ENCODE results near the gene JUNB.
A peak's percentile ranks its signal among the peaks of the same experiment; 100 is the strongest.

JUNB gene

DNA sequence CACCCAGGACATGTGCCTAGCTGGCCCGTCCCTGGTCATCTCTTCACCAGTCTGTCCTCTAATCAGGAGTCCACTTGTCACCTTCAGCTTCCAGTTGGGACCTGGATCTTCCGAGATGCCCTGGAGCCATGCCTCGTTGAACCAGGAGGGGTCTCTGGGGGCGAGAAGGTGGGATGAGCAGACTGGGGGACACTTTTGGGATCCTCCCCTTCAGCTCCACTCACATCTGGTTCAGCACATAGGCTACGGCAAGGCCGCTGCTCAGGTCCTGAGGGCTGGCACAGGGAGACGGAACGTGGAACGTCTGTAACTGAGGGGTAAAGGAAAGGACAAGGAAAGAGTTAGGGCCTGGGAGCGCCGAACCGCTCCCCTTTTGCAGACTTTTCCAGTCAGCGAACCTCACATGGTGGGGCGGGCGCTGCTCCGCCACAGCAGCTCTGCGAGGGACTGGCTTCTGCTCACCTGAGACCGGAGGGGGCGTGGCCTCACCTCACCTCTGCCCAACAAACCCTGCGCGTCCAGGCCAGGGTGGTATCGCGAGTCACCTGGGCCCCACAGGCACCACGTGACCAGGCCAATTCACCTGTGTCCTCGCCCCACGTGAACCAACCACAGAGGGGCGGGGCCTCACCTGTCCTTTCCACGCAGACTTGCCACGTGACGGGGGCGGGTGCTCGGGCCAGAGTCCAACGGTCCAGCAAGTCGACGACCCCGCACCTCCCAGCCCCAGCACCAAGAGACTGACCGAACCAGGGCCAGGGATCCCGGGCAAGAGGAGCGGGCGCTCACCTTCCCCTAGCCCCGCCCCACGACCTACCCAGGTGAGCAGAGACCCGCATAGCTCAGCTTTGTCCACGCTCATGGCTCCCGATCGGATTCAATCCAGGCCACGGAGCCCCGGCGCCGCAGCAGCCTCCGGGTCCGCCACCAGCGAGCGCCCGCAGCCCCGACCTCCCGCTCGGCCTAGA lies 16.4 kb upstream of the JUNB start, which contains the start of gene HOOK2:
TSS of gene HOOK2 (minus strand) at position 965 of the 968 bp plus-strand sequence. CDS start at position 862, 103 bp downstream.
- peak in 2 of 14 donors; percentile 58 to 70 for DNase-seq

DNA sequence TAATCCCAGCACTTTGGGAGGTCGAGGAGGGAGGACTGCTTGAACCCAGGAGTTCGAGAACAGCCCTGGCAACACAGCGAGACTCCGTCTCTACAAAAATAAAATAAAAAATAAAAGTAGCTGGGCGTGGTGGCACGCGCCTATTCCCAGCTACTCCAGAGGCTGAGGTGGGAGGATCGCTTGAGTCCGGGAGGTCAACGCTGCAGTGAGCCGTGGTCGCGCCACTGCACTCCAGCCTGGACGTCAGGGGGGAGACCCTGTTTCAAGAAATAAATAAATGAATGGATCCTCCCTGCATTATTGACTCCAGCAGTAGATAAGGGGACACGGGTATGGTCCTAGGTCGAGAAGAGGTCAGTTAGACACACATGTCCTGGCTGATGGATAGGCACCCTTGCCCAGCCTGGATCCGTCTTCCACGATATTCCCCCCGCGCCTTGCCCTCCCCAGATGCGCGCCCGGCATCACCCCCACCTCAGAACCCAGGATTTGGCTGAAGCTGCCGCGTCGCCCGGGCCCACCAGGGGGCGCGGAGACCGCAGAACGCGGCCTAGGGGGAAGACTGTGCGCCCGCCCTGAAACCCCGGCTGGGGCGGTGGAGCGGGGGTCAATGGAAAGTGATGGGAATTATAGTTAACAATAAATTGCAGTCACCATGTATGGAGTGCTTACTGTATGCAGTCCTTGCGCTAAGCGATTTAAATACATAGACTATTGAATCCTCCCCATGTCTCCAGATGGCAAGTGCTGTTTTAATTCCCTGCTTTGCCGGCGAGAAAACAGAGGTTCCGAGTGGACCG lies 13.9 kb upstream of the JUNB start:
- peak in 12 of 14 donors; percentile 30 to 83 (median 64) for DNase-seq

DNA sequence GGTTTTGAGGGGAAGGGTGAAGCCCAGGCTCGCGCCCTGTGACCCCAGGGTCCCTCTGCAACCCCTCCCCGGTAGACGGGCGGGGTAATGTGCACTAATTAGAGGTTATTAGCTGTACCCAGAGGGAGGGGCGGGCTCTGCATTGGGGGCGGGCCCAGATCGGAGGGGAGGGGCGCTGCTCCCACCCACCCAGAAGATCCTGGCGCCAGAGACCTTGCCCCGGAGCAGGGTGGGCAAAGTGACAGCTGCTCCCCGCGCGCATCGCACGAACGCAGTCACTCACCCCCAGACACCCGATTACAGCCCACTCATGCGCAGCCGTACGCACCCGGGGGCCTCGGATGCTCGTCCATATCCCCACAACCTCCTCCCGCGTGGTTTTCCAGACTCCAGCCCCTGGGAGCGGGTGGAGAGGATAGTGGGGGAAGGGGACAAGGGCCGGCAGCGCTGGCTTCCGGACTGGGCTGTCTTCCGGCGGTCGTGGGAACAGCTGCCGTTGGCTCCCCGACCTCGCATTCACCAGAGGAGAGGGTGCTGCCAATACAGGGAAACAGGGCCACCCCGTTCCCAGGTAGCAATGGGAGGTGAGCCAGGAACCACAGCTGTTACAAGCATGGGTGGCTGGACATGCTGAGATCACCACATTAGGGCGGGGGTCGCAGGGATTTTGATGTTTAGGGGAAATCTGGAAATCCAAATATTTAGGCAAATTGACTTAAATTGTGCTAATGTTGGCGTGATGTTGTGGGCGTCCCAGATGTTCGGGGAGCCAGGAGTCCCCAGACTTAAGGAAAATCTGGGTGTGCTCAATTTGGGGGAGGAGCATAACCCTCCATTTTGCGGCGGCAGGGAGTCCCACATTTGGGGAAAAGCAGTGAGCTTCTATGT lies 13.0 kb upstream of the JUNB start:
- peak in 9 of 14 donors; percentile 18 to 82 (median 54) for DNase-seq

DNA sequence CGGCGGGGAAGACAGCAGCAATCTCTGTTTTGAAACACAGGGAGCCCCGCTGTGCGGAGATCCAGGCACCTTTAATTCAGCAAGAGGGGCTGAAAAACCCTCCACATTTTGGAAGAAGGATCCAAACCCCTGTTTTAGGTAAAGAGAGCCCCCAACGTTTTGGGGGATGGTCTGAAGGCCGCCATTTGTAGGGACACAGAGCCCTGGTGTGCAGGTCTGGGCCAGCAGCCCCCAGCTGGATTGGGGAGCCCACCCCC lies 12.5 kb upstream of the JUNB start:
- peak in 1 of 14 donors; percentile 27 for DNase-seq

DNA sequence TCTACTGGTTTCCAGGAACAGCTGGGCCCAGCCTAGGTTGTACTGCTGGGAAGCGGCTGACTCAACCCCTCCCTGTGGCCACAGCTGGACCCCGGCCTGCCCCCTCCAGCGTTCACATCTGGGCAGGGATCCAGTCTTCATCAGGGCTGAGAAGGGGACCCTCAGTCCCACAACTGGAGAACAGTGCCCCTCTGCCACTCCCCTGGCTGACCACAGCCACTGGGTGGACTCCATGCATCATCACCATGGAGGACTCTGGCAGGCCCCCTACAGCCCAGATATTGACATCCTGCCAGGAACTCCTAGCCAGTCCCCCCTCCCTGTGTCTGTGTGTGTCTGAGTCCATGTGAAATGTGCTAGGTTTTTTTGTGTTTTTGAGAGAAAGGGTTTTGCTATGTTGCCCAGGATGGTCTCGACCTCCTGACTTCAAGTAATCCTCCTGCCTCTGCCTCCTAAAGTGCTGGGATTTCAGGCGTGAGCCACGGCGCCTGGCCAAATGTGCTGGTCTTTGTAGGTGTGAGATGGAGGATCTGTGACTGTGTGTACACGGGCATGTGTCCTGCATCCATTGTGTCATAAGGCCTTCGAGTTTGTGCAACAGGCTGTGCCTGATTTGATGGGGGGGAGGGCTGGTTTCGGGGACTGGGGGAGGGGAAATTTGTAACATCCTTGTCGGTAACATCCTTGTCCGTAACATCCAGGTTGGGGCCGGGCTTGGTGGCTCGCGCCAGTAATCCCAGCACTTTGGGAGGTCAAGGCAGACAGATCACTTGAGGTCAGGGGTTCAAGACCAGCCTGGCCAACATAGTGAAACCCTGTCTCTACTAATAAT lies 11.9 kb upstream of the JUNB start:
- peak in 6 of 14 donors; percentile 18 to 66 (median 44) for DNase-seq

DNA sequence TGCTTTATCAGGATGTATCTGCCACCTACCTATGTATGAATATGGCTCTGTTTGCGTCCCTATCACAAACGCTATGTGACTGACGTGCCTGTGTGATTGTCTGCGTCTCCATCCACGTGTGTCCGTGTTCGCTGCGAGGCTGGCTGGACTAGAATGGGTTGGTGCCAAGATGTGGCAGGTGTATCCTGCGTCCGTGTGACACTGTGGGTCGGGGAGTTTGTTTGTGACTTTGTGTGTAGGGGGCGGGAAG lies 9.2 kb upstream of the JUNB start:
- no peak for DNase-seq

DNA sequence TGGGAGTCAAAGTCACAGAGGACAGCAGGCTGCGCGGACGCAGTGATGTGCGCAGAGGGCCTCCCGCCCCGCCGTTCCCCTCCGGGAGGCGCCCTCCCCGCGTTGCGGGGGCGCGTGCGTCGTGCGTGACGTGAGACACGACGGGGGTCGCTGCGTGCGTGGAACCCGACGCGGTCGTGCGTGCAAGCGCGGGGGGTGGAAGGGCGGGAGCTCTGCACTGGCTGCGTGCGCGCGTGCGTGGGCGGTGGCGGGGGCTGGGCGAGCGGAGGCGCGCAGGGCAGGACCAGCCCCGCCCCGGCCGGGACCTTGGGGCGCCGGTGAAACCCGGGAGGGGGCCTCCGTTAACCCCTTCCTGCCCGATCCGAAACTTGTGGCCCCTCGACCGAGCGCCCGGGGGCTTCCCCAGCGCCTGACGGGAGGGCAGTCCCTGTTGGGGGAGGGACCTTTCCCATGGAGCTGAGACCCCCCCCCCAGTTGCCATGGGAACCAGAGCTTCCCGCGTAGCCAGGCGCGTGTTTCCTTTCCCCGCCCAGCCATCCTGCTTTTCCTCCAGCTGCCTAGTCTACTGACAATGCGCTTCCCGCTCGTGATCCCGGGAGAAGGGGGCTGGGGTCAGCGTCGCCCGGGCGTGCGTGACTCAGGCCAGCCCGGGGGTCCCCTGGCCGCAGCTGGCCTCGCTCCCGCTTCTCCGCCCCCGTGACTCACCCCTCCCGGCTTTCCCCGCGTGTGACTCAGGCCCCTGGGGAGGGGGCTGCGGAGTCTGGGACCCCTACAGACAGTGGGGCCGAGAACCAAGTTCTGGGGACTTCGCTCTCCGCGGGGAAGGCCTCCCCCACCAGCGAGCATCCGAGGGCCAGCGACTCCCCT lies 8.6 kb upstream of the JUNB start:
- peak; percentile 17 to 92 (median 84) for DNase-seq

DNA sequence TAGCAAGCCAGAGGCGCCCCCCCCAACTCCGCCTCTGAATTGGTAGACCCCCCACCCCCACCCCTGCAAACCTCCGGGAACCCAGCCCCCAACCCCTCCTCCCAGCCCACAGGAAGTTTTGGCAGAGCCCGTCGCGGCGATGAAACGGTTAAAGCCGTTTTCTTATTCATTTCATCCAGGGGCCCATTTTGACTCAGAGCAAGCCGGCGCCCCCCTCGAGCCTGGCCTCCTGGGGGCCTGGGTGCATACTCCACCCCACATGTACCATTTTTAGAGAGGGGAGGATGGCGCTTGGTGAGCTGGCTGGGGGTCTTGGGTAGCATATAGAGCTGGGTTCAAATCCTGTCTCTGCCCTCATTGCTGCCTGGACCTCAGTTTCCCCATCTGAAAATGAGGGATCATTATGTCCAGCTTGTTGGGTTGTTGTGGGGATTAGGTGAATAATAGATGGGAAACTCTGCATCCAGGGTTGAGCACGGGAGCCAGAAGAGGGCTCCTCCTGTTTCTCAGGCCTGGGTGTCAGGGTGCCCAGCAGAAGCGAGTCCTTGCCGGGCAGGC lies 7.9 kb upstream of the JUNB start:
- no peak for DNase-seq

DNA sequence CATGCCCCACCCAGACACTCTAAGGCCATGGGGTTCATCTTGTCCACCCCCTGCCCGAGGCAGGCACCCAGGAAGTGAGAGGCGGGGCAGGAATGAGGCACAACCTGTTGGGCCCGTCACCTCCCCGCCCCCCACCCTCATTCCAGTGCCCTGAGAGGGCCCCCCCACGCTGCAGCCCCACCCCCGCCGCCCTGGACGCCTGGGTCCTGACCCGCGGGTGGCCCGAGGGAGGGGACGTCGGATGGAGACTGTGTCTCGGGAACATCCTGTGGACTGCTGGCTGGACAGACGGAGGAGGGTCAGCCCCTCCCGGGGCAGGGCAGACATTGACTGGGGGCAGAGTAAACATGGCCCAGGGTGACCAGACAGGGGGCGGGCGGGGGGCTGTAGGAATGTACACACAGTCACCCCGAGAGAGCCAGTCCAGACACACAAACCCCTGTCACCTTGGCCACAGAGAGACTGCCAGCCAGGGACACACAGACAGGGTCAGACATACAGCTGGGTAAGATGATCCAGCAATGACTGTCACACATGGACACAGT lies 7.4 kb upstream of the JUNB start:
- peak in 7 of 14 donors; percentile 19 to 49 (median 34) for DNase-seq

DNA sequence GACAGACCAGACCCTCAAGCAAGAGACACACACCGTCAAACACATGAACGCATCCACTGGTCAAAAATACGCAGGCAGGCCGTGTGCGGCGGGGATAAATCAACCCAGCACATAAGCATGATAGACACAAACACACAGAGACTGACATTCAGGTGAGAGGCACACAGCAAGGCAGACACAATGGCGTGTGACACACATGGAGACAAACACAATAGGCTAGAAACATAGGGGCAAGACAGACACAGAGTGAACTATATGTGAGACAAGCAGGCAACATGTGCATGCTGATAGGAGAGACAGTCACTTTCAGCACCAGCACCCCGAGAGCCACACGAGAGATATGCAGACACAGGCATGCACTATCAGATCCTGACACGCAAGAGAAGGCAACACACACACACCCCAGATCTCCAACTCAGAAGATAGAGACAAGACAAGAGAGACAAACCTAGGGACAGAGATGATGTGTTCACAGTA lies 6.9 kb upstream of the JUNB start:
- peak in 4 of 14 donors; percentile 25 to 43 (median 33) for DNase-seq

DNA sequence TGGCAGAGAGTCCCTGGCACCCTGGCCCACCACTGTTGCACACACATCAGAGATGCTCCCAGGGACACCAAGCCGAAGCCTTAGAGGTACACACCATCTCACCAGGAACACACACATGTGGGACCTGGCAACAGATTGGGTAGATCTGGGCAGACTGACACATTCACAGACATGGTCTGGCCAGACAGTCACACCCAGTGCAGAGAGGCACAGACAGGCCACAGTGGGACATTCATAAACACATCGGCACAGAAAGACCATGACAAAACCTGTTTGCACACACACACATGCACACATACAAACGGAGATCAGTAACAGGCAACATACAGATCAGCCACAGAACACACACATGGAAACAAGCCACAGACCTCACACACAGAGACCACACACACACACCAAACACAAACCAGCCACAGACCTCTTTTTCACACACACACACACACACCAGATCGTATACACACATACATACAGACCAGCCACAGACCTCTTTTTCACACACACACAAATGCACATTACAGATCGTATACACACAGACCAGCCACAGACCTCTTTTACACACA lies 6.3 kb upstream of the JUNB start:
- DNase-seq: peak in 3 of 14 donors; percentile 25 to 32 (median 29)

DNA sequence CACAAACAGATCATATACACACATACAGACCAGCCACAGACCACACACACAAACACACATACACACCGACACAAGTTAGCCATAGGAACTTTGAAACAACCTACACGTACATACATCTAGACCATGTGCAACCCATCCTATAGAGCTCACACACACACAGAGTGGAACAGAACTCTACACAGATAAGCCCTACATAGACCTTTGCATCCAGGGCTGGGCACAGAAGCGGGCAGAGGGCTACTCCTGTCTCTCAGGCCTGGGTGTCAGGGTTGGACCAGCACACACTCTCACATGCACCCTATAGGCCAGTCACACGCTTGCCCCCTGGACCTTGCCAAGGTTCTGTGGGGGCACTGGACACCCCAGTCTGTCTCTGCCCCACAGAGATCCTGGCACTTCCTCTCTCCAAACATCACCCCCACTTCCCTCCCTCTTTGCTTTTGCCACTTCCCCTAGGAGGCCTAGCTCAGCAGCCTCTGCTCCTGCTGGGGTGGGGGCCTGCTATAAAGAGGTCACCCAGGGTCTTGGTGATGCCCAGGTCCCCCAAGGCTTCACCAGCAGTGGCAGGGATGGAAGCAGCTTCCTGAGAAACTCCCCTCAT lies 5.8 kb upstream of the JUNB start:
- peak in 6 of 14 donors; percentile 28 to 56 (median 46) for DNase-seq

DNA sequence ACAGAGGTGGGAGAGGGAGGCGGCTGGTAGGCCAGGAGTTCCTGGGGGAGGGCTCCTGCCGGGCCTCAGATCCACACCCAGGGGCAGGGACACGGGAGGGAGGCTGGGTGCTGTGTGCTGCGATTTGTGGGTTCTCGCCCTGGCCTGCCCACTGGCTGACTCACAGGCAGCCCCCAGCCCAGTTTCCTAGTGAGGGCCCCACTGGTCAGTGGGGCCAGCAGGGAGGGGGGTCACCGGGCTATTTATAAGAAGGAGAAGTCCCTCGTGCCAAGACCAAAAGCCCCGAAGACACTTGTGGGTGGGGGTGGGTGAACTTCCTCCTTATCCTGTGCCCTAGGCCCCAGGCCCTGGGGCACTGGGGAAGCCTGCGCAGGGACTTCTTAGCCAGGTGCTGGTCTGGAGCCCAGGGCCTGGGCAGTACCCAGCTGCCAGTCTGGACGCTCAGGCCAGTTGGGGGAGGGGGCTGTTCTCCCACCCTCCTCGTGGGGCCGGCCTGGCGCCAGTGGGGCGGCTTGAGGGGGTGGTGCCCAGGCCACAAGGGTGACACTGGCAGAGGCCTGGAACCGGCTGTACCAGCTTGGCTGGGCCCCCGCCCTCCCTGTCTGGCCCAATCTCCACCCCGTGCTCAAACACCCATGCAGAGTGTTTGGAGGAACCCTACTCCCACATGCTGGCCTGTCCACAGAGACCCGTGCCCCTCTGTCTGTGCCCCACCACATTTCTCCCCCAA lies 5.0 kb upstream of the JUNB start:
- DNase-seq: peak in 11 of 14 donors; percentile 19 to 87 (median 68)

DNA sequence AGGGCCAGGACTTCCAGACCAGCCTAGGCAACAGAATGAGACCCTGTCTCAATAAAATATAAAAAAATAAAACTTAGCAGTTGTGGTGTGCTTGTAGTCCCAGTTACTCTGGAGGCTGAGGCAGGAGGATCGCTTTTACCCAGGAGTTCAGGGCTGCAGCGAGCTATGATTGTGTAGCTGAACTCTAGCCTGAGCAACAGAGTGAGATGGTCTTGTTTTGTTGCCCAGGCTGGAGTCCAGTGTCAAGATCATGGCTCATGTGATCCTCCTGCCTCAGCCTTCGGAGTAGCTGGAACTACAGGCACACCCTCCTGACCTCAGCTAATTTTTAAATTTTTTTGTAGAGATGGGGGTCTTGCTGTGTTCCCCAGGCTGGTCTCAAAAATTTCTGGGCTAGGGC lies 4.3 kb upstream of the JUNB start:
- DNase-seq: no peak

DNA sequence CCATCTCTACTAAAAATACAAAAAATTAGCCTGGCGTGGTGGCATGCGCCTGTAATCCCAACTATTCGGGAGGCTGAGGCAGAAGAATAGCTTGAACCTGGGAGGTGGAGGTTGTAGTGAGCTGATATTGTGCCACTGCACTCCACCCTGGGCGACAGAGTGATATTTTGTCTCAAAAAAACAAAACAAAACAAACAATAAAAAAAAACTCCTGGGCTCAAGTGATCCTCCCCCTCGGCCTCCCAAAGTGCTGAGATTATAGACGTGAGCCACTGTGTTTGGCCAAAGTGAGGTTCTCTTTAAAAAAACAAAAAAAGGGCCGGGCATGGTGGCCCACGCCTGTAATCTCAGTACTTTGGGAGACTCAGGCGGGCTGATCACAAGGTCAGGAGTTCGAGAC lies 3.8 kb upstream of the JUNB start:
- no peak for DNase-seq

DNA sequence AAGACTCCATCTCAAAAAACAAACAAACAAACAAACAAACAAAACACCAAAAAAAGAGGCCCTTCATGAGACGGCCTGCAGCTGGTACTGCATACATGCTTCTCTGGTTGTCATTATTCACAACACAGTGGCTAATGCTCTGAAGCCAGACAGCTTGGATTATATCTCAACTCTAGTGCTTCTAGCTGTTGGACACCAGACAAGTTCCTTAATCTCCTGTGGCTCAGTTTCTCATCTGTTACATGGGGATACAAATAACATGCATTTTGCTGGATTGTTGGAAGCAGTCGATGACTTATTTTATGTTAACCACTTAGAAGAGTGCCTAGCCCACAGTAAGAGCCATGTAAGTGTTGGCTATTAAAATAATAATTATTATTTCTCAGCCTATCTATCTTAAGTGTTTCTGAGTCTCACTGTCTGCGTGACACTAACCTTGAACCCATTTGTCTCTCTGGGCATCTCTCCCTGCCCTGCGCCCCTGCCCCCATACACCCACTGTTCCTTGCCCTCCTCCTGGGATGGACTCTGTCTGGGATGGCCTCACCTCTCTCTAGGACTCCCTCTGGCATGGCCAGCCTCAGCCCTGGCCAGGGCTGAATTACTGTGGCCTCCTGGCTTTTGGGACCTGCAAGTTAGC lies 3.1 kb upstream of the JUNB start:
- DNase-seq: peak in 1 of 14 donors; percentile 15

DNA sequence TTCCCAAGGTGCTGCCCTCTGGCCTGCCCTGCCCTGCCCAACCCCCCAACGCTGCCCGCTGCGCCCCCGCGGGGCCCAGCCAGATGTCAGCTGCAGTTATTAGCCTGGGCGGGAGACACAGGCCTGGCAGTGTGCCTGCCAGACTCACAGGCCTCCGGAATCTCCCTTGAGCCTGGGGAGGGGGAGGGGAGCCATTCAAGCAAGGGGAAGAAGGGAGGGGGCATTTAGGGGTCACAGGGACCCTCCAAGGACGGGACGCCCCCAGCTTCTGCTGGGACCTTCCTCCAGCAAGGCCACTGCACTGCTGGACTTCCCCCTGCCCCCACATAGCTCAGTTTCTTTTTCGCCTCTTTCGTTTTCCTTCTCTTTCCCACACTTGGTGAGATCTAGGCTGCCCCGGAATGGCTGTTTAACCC lies 2.6 kb upstream of the JUNB start:
- peak in 9 of 14 donors; percentile 32 to 73 (median 64) for DNase-seq

Data from C1 segment of cervical spinal cord (tissue), 14 donors.